GM06990 (cell line): ENCODE data around the gene BRAF.

ENCODE experiments used
- DNase-seq: peaks from one replicate; pipeline ENCODE4 v3.0.0-alpha.2; 2011; ENCODE audit not compliant: insufficient read length; ENCODE audit errors: extremely low read depth
- H3K27me3 ChIP-seq: replicated peaks from 2 replicates; pipeline ENCODE4 v1.6.0; 2011; ENCODE audit warnings: low read length; ENCODE audit not compliant: control insufficient read depth, insufficient read depth
- H3K36me3 ChIP-seq: 2 replicates; pipeline ENCODE4 v1.5.1; 2011; ENCODE audit warnings: low read length; ENCODE audit not compliant: control insufficient read depth, insufficient read depth
- H3K4me3 ChIP-seq: replicated peaks from 2 replicates; pipeline ENCODE4 v1.5.1; 2011; ENCODE audit warnings: low read depth, mild to moderate bottlenecking, control low read depth, low read length
- TF ChIP-seq, protein P1 (sequence below): IDR thresholded peaks from 2 replicates; pipeline ENCODE4 v1.5.1; 2011; ENCODE audit warnings: low read length, control low read depth, mild to moderate bottlenecking, inconsistent platforms; ENCODE audit not compliant: insufficient read depth, poor library complexity, severe bottlenecking

The BRAF gene

DNA sequence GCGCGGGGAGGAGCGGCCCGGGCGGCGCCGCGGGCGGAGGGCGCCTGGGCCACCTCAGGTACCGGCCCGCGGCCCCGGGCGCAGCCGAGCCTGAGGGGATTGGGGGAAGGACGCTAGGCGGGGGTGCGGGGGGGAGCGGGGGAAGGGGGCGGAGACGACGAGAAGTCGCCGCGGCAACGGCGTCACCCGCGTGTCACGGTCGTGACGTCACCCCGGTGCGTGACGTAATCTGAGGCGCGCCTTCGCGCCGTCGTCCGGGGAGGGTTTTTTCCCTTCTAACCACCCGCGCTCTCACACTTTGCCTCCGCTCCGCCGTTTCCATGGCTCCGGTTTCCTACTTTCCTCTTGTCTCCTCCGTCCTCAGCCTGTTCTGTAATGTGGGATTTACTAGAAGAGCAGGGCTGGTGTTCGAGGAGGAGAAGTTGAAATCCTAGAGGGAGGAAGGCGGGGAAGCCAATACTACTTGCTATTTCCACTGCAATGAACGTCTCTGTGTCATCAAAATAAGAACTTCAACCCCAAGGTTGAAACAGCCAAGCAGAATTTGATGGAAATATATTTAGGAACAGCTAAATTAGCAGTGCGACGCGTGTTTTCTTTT is at the start of gene BRAF:
Gene BRAF (minus strand): TSS at position 109 of the 601 bp plus-strand sequence. CDS start 226 bp downstream, outside the sequence.
- peak; percentile 93 for DNase-seq
- H3K4me3 ChIP-seq: peak within 1 kb of the TSS; percentile 91
- TF ChIP-seq, protein P1, sequence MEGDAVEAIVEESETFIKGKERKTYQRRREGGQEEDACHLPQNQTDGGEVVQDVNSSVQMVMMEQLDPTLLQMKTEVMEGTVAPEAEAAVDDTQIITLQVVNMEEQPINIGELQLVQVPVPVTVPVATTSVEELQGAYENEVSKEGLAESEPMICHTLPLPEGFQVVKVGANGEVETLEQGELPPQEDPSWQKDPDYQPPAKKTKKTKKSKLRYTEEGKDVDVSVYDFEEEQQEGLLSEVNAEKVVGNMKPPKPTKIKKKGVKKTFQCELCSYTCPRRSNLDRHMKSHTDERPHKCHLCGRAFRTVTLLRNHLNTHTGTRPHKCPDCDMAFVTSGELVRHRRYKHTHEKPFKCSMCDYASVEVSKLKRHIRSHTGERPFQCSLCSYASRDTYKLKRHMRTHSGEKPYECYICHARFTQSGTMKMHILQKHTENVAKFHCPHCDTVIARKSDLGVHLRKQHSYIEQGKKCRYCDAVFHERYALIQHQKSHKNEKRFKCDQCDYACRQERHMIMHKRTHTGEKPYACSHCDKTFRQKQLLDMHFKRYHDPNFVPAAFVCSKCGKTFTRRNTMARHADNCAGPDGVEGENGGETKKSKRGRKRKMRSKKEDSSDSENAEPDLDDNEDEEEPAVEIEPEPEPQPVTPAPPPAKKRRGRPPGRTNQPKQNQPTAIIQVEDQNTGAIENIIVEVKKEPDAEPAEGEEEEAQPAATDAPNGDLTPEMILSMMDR: no peak
- no peaks in the 10 kb centered on the region for H3K27me3 ChIP-seq
- no peaks in the 10 kb centered on the region for H3K36me3 ChIP-seq

DNA sequence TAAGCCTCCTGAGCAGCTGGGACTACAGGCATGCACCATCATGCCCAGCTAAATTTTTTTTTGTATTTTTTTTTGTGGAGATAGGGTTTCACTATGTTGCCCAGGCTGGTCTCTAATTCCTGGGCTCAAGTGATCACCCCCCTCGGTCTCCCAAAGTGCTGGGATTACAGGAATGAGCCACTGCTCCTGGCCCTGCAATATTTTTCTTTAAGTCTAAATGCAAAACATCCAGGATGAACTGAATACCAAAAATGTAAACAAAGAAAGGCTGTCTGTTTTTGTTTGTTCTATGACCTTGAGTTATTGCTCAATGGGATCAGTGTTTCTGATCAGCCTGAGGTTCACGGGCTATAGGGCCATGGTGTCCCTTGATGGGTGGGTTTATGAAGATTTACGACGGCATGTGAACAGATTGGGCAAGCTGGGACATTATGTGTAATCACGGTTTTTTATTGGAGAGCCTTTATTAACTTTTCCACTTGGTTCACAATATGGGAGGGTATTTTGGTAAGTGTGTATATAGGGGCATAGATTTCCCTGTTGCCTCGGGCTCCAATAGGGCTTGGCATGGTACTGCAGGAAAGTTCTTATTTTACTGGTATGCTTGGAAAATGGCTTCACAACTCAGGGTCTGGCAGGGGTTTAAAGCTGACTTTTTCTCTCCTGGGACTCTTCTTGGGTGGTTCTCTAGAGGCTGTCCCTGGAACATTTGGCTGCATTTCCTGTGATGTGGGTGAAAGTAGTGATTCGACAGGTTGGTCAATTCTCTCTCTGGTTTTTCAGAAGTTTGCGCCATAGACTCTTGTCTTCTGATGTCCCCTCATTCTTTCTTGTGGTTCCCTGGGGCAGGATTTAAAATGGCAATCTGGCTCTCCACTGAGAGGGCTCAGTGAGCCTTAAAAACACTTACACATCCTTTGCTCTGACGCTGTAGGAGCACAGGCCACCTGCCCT is 48.4 kb upstream of the BRAF start:
- no peak for DNase-seq
- no peak overlapping the region for H3K4me3 ChIP-seq
- no peaks in the 10 kb centered on the region for H3K36me3 ChIP-seq
- TF ChIP-seq, protein P1: no peak
- no peaks in the 10 kb centered on the region for H3K27me3 ChIP-seq

DNA sequence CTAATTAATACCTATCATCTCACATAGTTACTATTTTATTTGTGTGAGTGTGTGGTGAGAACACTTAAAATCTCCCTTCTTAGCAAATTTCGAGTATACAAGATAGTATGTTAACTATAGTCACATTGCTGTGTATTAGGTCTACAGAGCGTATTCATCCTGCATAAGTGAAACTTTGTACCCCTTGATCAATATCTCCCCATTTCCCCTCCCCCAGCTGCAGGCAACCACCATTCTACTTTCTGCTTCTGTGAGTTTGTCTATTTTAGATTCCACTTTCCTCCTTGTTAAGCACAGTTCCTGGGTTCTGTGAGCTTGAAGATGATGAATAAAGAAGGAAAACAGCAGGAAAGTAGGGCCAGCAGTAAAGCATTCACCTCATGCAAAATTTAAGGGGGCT is 47.6 kb upstream of the BRAF start:
- DNase-seq: no peak
- Histone ChIP-seq H3K4me3 (no peak overlapping the region), H3K36me3 (no peaks in the 10 kb centered on the region), H3K27me3 (no peaks in the 10 kb centered on the region)
- TF ChIP-seq, protein P1: no peak

DNA sequence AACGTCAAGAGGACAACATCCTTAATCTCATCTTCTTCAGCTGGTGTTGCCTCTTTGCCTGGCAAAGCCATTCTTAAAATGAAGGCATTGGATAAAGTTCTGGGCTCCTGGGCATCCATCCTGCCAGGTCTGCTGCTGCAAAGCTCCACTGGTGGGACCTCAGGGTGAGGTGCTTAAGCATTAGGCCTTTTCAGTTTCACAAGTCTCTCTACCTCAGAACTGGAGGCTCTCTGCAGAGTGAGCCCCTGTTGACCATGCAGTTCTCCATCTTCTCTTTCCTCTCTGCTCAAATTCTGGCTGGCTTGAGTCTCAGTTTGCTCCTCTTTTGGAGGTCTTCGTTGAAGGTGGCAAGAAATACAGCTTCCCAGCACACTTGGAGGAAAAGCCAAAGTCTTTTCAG is 42.7 kb upstream of the BRAF start:
- DNase-seq: no peak
- Histone ChIP-seq H3K4me3 (no peak overlapping the region), H3K27me3 (no peaks in the 10 kb centered on the region), H3K36me3 (no peaks in the 10 kb centered on the region)
- TF ChIP-seq, protein P1: no peak

DNA sequence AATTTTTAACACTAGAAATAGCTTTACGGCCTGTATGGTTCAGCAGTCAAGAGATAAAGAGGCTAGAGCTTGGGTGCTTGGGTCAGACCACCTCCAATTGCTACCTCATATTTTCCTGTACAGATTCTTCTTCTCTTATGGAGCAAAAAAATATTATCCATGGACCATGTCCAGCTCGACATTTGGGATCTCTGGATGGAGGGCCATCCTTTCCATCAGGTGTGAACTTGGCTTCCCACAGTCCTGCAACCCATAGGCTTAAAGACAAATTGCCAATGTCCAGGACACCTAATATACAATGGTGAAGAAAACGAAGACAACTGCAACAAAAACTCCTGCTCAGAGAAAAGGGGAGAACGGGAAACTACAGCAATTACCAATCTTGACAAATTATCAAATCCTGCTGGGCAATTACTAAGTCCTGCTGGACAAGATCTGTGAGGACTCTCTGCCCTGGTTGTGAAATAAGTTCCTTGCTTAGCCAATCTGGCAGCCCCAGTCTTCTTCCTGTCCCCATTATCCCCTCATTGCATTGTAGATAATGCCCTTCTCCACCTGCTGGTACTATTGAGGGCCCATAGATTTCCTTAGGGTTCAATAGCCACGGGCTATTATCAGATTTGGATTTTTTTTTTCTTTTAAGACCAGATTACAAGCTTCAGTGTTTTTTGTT is 42.0 kb upstream of the BRAF start:
- TF ChIP-seq, protein P1: no peak
- no peaks in the 10 kb centered on the region for H3K36me3 ChIP-seq
- no peak for DNase-seq
- H3K27me3 ChIP-seq: no peaks in the 10 kb centered on the region
- no peak overlapping the region for H3K4me3 ChIP-seq
